HG03571 (cell line): ENCODE results near the gene MAGI1.
"Not testable (repeated sequence)": the region's sequence is repeated elsewhere in the genome, so short reads cannot be mapped to it uniquely, and the experiment has no call there.

Experiments
- ATAC-seq: cut with Tn5 transposase; IDR thresholded peaks from one replicate; pipeline ENCODE4 v1.9.1; 2021; ENCODE audit not compliant: unreplicated experiment

Gene MAGI1

DNA sequence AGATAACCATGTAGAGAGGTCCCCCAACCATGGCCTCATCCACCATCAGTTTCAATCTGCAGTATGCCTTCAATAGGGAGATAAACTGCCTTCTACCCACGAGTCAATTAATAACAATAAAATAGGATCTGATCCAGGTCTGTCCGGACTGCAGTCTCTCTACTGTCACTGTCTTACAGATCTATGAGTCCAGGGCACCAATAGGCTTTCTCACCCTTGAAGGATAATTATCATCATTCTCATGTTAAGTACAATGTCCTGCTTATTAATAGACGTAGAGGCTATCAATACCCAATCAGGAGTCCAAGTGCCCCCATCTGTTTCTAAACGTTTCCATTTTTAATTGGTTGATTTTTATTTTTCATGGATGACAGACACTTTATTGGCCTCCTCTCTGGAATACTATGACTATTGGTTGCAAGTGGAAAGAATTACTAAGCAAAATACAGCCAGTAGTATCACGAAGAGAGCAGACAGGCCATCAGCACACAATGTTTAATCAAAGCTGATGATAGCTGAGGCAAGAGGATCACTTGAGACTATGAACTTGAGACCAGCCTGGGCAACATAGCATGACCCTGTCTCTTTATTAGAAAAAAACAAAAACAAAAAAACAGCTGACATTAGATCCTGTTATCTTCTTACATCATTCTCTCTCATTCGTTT, 480.7 kb downstream of the MAGI1 start:
- no peak for ATAC-seq

DNA sequence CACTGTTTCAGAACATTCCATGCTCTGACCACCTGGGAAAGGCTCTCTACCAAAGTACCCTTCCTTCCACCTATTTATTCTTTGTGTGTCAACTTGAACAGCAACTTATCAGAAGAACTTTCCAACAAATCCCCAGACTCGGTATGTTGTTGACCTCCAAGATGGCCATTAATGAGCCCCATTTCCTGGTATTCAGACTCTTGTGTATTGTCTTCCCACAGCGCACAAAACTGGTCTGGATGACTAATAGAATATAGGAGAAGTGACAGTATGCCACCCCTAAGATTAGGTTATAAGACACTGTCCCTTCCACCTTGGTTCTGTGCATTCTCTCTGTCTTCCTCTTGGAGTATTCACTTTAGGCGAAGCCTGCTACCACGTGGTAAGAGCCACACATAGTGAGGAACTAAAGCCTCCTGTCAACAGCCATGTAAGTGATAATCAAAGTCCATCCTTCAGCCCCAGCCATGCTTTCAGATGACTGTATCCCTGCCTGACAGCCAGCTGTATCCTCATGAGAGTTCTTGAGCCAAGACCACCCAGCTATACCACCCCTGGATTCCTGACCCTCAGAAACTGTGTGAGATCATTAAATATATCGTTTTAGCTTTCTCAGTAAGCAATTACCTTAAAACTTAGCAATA, 481.7 kb downstream of the MAGI1 start:
- no peak for ATAC-seq

DNA sequence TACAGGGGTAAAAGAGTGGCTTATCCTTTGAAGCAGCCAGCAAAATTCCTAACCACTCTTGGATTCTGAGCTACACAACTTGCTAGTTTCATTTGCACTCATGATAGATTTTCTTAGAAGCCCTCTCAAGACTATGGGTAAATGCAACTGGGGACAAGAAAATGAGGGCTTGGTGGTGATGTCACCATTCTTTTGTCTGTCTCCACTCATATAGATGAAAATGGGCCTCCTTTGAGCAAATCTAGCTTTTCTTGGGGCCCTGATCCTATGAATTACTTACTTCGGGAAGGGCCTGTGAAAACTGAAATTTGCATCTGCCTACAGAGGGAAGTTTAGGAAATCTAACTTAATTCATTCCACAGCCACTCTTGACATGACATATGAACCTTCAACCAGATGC, 486.3 kb downstream of the MAGI1 start:
- no peak for ATAC-seq

DNA sequence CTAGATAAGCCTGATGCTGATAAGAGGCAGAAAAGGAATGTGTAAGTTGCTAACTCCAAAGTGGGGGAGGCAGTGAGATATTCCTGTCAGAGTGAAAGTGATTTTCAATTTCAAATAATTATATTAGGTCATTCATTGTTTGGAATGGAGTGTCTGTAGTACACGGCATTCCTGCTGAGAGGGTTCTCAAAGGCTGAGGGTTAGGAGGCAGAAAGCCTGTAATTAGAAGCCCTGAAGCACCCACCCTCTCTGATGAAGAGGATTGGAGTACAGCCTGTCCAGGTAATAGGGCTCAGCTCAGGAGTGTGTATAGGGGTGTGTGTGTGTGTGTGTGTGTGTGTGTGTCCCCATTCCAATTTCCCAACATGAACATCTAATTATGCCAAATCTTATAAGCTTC, 486.8 kb downstream of the MAGI1 start:
- no peak for ATAC-seq

DNA sequence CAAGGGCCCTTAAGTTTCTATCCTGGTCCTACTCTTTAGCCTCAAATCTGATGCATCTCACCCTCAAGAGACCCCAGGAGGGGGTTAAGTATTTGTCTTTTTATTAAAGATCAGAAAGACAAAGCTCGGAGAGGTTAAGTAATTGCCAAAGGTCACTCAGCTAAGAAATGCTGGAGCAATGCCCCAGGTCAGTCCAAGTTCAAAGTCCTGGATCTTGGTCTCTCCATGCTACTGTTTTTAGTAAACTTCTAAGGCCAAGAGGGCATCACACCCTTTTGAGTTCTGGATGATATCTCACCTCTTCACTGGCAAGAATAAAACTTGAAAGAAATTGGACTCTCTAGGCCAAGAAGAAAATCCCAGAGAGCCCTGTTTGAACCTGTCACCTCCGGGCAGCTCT, 488.6 kb downstream of the MAGI1 start:
- ATAC-seq = no peak

DNA sequence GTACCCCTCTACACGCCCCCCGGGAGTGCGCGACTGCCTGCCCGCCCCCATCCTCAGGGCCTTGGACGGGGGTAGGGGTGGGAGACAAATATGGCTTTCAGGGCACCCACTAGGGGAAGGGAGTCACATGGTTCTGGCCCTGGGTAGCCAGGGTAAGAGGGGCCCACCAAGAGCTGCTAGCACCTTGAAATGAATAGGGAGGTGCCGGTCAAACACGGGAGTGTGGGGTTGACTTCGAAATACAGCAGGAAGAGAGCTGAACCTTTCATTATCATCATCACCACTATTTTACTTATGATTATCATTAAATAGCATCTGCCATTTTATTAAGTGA, 489.1 kb downstream of the MAGI1 start:
- ATAC-seq = no peak

DNA sequence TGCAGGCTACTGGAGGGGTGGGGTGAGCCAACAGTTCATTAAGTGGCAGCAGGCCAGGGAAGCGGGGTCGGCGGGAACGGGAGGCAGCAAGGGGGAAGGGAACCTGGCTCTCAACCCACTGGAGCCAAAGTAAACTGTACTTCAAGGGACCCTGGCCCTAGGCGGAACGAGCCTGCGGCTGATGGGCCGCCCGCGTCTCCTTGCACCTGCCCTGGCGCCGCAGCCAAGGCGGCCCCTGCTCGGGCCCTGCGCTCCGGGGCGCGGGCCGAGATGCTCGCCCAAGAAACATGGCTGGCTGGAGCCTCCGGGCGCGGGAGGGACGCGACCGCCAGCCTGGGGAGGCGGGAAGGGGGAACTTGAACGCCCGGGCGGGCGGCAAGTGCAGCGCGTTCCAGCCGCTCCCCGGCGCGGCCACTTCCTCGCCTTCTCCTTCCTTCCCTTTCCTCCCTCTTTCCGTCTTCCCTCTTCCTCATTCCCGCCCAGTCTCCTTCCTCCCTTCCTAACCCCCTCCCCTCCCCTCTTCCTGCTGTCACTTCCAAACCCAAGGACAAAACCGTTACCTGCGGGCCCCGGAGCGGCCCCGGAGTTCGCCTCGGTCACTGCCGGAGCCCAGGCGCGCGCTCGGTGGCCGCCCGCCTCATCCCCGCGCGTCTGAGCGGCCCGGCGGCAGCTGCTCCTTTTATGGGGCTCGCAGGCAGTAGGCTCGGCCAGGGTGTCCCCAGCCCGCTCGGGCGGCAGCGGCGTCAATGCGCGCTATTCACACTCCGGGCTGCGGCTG, 489.7 kb downstream of the MAGI1 start:
- ATAC-seq = no peak

DNA sequence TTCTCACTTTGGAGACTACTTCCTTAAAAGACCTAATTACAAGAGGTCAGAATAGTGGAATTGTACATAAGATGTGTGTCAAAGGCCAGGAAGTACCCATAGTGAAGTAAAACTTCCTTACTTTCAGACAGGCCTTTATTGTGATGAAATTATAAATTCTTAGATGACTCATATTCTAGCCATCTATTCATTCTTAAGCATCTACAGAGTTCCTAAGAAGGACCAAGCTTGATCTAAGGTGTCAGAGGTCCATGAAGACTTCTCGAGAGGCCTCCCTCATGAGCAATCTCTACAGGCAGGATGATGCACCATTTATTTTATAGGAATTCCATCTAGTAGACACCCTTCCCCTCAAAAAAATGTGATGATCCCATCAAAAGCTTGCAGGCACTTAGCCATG, 493.3 kb downstream of the MAGI1 start:
- no peak for ATAC-seq

DNA sequence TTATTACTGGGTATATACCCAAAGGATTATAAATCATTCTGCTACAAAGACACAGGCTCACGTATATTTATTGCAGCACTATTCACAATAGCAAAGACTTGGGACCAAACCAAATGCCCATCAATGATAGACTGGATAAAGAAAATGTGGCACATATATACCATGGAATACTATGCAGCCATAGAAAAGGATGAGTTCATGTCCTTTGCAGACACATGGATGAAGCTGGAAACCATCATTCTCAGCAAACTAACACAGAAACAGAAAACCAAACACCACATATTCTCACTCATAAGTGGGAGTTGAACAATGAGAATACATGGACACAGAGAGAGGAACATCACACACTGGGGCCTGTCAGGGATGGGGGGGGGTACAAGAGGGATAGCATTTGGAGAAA, 495.3 kb downstream of the MAGI1 start:
- not testable (repeated sequence) for ATAC-seq

DNA sequence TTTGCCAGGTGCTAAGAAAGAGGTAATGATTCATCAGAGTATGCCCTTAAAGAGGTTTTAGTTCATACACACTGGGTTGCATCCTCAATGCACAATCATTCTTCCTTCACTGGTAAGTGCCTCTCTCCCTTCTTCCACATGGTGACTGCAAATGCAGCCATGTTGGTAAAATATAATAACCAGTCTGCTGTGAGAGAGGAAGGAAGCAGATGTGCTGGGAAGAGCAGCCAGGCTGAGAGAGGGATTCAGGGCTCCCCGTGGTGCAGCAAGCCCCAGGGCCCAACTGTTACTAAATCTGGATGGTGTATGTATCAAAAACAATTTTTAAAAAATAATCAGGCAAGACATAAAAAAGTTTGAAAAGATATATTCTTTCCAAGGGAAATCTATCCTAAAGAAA, 498.1 kb downstream of the MAGI1 start:
- no peak for ATAC-seq

DNA sequence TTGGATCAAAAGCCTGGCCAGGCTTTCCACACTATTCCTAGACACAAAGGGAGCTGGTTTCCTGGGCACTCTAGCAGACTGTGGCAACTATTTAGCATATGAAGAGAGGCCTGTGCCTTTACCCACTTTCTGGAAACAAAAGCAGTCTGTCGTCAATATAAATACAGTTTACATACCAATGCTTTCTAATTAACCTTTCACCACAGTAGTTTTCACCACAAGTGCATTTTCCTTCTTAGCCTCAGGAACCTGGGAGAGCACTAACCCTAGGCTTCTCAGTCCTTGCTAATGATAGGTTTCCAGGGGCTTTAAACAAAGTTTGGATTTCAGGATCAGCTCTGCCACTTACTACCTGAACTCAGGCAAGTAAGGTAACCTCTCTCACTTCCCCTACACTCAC, 499.1 kb downstream of the MAGI1 start:
- no peak for ATAC-seq

DNA sequence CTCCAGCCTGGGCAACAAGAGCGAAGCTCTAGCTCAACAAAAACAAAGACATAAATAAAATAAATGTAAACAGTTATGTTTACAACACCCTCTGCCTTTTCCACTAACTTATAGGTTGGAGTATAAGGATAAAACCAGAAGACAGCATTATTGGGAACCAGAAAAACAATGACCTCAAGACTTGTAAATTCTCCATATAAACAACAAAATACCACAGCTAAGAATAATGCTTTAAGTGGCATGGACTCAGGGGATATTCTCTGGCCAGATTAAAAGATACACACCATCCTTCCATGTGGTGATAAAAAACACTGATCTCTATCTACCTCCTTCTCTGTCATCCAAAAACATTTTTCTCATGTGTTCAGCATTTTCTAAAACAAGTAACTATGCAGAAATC, 500.6 kb downstream of the MAGI1 start:
- ATAC-seq = no peak

DNA sequence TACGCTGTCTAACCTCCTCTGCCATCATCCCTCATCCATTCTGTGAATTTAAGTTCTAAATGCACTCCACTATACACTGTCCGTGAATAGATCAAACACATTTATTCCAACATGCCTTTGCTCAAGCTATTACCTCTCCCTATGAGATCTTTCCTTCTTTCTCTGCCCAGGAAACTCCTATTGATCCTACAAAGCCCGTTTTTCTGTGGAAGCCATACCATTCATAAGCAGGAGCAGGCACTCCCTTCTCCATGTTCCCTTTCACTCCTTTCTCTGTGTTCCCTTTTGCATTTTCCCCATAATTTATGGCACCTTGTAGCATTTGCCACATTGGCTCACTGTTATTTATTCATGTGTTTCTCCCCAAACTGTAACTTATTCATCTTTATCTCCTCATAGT, 501.6 kb downstream of the MAGI1 start:
- ATAC-seq = no peak

DNA sequence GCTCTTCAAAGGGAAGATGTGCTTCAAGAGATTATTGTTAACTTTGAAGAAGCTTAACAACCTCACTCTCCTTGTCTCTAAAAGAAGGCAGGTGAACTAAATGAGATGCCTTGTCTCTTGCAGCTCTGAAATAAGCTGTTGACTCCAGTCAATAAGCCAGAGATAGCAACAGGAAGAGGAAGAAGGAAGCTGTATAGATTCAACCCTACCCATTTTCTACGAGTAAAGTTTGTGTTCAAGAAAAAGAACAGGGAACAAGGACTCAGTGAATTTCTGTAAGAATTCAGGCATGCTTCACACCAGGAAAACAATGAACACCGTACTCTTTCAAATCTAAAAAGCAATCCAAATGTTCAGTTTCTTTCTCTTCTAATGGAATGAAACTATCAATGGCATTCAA, 503.5 kb downstream of the MAGI1 start:
- ATAC-seq = no peak

DNA sequence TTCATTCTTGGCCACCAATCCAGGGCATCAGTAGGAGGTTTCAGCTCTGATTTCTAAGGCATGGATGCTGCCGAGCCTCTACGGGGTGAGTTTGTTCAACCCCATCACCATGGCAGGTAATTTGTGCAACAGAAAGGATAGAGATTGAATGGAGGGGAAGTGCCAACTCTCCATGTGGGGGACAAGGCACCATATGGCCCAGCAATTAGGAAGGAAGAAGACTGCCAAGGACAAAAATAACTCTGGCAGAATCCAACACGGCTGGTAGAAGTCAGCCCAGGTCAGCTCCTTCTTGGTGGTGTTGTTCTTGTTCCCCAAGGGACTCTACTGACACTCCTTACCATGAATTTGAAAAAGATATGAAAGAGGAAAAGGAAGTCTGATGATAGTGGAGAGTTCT, 503.9 kb downstream of the MAGI1 start:
- ATAC-seq = no peak

DNA sequence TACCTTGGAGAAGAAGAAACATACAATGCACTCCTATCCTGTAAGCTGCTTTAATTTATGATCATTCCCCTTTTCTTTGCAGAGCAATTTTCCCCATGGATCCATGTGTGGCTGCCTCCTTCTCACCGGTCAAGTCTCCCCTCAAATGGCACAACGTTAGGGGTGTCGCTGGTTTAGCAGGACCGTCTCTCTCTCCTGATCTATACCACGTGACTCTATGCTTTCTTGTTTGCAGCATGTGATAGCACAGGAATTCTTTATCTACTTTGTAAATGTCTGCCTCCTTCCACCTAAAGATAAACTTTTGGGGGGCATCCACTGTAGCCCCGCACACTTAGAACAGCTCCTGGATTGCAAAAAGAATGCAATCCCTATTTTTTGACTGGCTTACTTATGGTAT, 506.0 kb downstream of the MAGI1 start:
- no peak for ATAC-seq

DNA sequence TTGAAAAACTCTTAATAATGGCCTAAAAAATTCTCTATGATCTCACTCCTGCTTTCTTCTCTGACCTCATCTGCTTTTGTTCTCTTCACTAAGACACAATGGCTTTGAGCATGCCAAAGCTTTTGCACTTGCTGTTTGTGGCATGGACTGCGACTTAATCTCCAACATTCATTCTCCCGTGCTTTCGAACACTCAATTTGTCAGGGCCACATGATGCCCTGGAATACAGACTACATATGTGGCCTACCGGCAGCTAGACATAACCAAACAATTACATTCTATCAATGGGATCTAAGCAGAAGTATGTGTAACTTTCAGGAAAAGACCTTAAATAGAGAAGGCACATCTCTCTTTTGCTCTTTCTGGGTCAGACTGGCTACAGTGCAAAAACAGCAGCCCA, 506.5 kb downstream of the MAGI1 start:
- no peak for ATAC-seq

DNA sequence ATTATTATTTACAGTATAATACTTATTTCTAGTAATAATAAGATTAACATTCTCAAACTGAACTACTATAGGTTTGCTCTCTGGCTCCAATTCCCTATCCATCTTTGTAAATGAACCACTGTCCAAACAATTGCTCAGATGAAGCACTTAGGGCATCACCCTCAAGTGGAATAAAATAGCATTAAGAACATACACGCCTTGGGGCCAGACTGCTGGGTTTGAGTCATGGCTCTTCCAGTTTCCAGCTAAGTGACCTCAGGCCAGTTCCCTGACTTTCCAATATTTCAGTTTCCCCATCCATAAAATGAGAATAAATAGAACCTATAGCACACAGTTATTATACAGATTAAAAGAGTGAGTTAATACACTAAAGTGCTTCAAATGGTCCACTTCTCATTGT, 507.2 kb downstream of the MAGI1 start:
- no peak for ATAC-seq

DNA sequence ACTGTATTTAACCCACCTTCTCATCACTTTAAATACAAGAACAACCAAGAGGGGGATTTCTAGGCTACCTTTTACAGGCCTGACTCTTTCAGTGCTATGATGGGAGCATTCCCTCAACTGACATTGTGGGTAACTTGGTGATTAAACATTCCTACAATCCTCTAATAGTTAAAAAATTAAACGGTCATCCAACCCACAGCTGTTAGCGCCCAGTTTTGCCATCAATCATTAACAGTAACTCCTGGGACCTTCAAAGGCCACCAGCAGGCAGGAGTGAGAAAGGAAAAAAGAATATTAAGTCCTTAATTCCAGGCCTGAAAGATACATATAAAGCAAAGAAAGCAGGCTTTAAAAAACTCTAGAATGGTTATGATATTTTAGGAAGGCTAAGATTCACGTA, 512.1 kb downstream of the MAGI1 start:
- no peak for ATAC-seq

DNA sequence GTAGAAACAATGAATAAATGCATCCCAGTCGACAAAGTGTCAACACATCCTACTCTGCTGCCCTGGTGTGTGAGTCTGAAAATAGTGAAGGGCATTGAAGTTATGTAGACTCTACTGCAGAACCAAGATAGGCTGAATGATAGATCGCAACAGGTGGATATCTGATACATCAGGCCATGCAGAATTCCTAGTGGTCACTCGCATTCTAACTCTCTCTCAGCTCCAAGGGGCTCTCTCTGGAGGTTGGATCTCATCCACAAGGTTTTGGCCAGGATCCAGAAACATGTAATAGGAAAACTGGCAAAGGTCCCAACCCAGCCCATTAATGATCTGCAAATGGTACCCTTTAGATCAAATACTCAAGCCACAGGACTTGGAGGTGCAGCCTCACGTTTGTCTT, 514.1 kb downstream of the MAGI1 start:
- ATAC-seq = no peak

DNA sequence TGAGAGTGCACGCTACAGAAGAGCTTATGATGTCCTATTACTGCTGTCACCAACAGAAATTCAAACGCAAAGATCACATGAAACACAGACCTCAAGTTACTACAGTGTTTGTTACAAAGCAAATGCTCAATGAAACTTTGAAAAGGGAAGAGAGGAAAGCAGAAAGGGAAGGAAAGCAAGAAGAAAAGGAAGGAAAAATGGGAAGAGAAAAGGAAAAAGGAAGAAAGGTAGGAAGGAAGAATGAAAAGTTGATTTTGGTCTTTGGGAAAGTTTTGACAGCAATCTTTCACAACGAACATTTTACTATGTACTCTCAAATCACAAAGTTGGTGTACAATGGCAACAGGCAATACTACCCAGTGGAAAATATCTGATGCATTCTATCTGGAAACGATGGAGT, 514.8 kb downstream of the MAGI1 start:
- ATAC-seq = no peak

DNA sequence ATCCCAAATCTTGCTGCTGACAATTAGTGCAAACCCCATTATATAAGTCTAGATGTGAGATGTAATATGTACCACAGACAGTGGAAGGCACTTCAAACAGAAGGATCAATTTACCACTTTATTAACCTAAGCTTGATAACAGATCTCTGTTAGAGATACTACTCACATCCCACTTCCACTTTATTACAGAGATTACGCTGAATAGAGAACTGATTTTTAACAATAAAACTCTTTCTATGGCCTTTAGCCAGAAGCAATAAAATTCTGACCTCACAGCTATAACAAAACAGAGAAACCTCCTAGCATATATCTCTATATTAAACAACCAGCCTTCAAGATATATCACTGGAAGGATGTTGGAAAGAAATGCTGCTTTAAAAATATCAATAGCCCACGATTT, 517.7 kb downstream of the MAGI1 start:
- ATAC-seq = no peak

DNA sequence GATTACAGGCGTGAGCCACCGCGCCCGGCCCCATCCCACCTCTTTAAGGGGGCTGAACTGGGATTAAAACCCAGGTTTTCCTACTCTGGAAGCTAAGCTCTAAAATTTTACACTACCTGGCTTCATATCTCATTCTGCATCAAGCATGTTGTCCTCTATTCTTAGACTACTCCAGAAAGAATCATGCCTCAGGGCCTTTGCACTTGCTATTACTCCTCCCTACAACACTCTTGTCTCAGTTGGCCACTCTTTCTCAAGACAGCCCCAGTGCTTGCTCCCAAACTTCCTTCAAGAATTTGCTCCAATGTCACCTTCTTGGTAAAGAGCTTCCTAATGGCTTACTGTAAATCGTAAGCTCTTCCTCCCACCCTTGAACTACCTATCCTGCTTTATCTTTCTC, 521.7 kb downstream of the MAGI1 start:
- ATAC-seq = no peak
